HepG2 (cell line): Measurements from ENCODE around the gene PELI2. TPM values are rescaled to one million over a fixed set of nuclear protein-coding genes. Genes with fewer than 3 reads are reported as not detected.

Experiments used
- ARID5B ChIP-seq: IDR thresholded peaks from 2 replicates; pipeline ENCODE4 v1.4.0; 2020; ENCODE audit warnings: mild to moderate bottlenecking, missing genetic modification reagents
- BRCA1 ChIP-seq: sonication (generic); formaldehyde crosslinking; IDR thresholded peaks from 2 replicates; pipeline ENCODE4 v1.4.0; 2020; ENCODE audit warnings: missing genetic modification reagents
- FOXA1 ChIP-seq, 2 experiments: fragments of 450-650 bp in 1 of 2; sonication (generic) in 1 of 2; formaldehyde crosslinking in 1 of 2; IDR thresholded peaks; 2 replicates each; pipeline versions ENCODE4 v1.4.0 to v1.6.1; 2016 to 2020; ENCODE audit warnings: missing genetic modification reagents in 1 of 2
- FOXA3 ChIP-seq: IDR thresholded peaks from 2 replicates; pipeline ENCODE4 v1.6.1; 2016; ENCODE audit warnings: missing genetic modification reagents, missing compliant biosample characterization
- GABPB1 ChIP-seq: IDR thresholded peaks from 2 replicates; pipeline ENCODE4 v1.6.1; 2016; ENCODE audit warnings: mild to moderate bottlenecking, missing genetic modification reagents, moderate library complexity, missing compliant biosample characterization
- HOXA5 ChIP-seq: sonication (generic); formaldehyde crosslinking; IDR thresholded peaks from 2 replicates; pipeline ENCODE4 v1.4.0; 2020; ENCODE audit warnings: missing genetic modification reagents
- SRY ChIP-seq: sonication (generic); formaldehyde crosslinking; IDR thresholded peaks from 2 replicates; pipeline ENCODE4 v1.8.0; 2022; ENCODE audit warnings: mild to moderate bottlenecking, missing genetic modification reagents
- TBL1XR1 ChIP-seq: fragments of 150-350 bp; IDR thresholded peaks from 2 replicates; pipeline ENCODE4 v1.6.1; 2014; ENCODE audit warnings: borderline replicate concordance, low read length; ENCODE audit not compliant: partially characterized antibody
- TFDP2 ChIP-seq: sonication (generic); formaldehyde crosslinking; IDR thresholded peaks from 2 replicates; pipeline ENCODE4 v1.4.0; 2020; ENCODE audit warnings: missing genetic modification reagents
- ZBTB38 ChIP-seq: sonication (generic); formaldehyde crosslinking; IDR thresholded peaks from 2 replicates; pipeline ENCODE4 v1.5.1; 2020; ENCODE audit warnings: mild to moderate bottlenecking, missing genetic modification reagents
- ZFP90 ChIP-seq: sonication (generic); formaldehyde crosslinking; IDR thresholded peaks from 2 replicates; pipeline ENCODE4 v1.8.0; 2022; ENCODE audit warnings: missing genetic modification reagents, mild to moderate bottlenecking, inconsistent platforms, borderline replicate concordance
- ZNF512B ChIP-seq: sonication (generic); formaldehyde crosslinking; IDR thresholded peaks from 2 replicates; pipeline ENCODE4 v1.5.1; 2020; ENCODE audit warnings: missing genetic modification reagents, mild to moderate bottlenecking, borderline replicate concordance
- ZNF777 ChIP-seq: sonication (generic); formaldehyde crosslinking; IDR thresholded peaks from 2 replicates; pipeline ENCODE4 v1.4.0; 2020; ENCODE audit warnings: missing genetic modification reagents
- polyA plus RNA-seq, 8 experiments: library from polyadenylated mRNA; depleted of rRNA in 3 of 8; stranded (reverse) in 7 of 8; unstranded in 1 of 8; fragments of >200 nt; fragmentation: Illumina TruSeq in 4 of 8; extraction: Trizol in 4 of 8; gene quantifications; 2 replicates each; pipeline versions ENCODE4 v1.2.1 to v1.2.3, GENCODE V29; 2011 to 2016; ENCODE audit warnings: low read depth in 4 of 8, missing spikeins in 1 of 8, mixed read lengths in 1 of 8; ENCODE audit not compliant: insufficient read depth in 1 of 8
- total RNA-seq, 5 experiments: library from RNA; depleted of rRNA; stranded (reverse); fragments of >200 nt; fragmentation: Illumina TruSeq; extraction: Trizol; gene quantifications; 2 replicates each; pipeline ENCODE4 v1.2.3, GENCODE V29; 2016; ENCODE audit warnings: low read depth in 1 of 5
- TF ChIP-seq, protein P1 (sequence below): sonication (generic); formaldehyde crosslinking; IDR thresholded peaks from 2 replicates; pipeline ENCODE4 v1.4.0; 2020; ENCODE audit warnings: missing genetic modification reagents, borderline replicate concordance
- TF ChIP-seq, protein P2 (sequence below): sonication (generic); formaldehyde crosslinking; IDR thresholded peaks from 2 replicates; pipeline ENCODE4 v1.4.0; 2020; ENCODE audit warnings: mild to moderate bottlenecking, missing genetic modification reagents

Gene PELI2
- total and polyA plus RNA-seq, 2 of the 13 experiments (the other 11 are each of a cell fraction or from before 2014, with no cell fraction given), result 0.07 TPM; not detected in 1

DNA sequence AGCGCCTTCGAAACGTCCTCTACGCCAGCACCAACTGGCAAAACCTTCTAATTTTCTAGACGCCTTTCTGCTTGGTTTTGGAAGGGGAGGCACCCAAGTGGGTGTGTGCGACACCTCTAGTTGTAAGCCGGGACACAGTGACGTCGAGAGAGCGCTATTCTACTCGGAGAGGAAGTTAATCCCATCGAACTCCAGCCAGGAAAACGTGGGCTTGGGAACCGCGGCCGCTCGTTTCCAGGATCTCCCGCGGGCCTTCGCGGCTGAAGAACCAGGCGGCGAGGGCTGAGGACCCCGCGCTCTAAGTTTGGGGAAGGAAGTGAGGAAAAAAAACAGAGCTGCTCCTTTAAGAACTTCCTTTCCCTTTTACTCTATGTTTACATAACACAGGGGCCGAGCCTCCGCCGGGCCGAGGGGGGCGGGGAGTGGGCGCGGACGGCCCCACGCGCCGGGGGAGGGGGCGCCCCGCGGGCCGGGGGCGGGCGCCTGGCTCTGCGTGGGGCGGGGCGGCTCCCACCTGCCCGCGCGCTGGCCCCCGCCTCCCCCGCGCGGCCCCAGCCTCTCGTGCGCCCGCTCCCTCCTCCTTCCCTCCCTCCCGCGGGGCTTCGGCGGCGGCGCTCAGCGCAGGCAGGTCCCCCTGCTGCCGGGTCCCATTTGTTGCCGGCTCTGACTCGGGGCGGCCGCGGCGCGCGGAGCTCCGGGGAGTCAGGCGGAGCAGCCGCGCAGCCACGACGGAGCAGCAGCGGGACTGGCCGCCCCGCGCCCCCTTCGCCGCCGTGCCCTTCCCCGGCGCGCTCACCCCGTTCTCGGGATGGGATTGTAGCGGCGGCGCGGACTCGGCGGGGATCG is at the start of gene PELI2 (continued):
- no peak for TF ChIP-seq ZNF512B (CRISPR knock-in tag)
- TF ChIP-seq SRY (CRISPR knock-in tag), result no peak
- no peak for TF ChIP-seq ZFP90 (CRISPR knock-in tag)
- no peak for TF ChIP-seq TBL1XR1
- TF ChIP-seq ARID5B, result 0 out of 2 replicates have a peak, but pooled peaks have one; percentile 12
- TF ChIP-seq FOXA1 (IDR thresholded peaks at IDR 0.05), result no peak
- peak; percentile 55 for TF ChIP-seq FOXA1 (CRISPR knock-in tag; IDR thresholded peaks at IDR 0.05)
- TF ChIP-seq, protein P1, sequence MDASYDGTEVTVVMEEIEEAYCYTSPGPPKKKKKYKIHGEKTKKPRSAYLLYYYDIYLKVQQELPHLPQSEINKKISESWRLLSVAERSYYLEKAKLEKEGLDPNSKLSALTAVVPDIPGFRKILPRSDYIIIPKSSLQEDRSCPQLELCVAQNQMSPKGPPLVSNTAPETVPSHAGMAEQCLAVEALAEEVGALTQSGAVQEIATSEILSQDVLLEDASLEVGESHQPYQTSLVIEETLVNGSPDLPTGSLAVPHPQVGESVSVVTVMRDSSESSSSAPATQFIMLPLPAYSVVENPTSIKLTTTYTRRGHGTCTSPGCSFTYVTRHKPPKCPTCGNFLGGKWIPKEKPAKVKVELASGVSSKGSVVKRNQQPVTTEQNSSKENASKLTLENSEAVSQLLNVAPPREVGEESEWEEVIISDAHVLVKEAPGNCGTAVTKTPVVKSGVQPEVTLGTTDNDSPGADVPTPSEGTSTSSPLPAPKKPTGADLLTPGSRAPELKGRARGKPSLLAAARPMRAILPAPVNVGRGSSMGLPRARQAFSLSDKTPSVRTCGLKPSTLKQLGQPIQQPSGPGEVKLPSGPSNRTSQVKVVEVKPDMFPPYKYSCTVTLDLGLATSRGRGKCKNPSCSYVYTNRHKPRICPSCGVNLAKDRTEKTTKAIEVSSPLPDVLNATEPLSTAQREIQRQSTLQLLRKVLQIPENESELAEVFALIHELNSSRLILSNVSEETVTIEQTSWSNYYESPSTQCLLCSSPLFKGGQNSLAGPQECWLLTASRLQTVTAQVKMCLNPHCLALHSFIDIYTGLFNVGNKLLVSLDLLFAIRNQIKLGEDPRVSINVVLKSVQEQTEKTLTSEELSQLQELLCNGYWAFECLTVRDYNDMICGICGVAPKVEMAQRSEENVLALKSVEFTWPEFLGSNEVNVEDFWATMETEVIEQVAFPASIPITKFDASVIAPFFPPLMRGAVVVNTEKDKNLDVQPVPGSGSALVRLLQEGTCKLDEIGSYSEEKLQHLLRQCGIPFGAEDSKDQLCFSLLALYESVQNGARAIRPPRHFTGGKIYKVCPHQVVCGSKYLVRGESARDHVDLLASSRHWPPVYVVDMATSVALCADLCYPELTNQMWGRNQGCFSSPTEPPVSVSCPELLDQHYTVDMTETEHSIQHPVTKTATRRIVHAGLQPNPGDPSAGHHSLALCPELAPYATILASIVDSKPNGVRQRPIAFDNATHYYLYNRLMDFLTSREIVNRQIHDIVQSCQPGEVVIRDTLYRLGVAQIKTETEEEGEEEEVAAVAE, result no peak
- TF ChIP-seq TFDP2, result 0 out of 2 replicates have a peak, but pooled peaks have one; percentile 8
- peak; percentile 26; the same call in 1 of the 2 replicates for TF ChIP-seq FOXA3 (CRISPR knock-in tag)
- TF ChIP-seq GABPB1 (CRISPR knock-in tag), result peak; percentile 29; the same call in 1 of the 2 replicates
- peak; percentile 71 for TF ChIP-seq ZNF777 (CRISPR knock-in tag)
- no peak for TF ChIP-seq ZBTB38
- no peak for TF ChIP-seq HOXA5 (CRISPR knock-in tag)
- no peak for TF ChIP-seq BRCA1 (CRISPR knock-in tag)
- TF ChIP-seq, protein P2, sequence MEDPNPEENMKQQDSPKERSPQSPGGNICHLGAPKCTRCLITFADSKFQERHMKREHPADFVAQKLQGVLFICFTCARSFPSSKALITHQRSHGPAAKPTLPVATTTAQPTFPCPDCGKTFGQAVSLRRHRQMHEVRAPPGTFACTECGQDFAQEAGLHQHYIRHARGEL (CRISPR knock-in tag), result no peak
